HepG2 (cell line): ENCODE measurements around the gene PRSS21. TPM values are rescaled to one million over a fixed set of nuclear protein-coding genes. Genes with fewer than 3 reads are reported as not detected.

Source experiments
- ADNP ChIP-seq: sonication (generic); formaldehyde crosslinking; IDR thresholded peaks from 2 replicates; pipeline ENCODE4 v1.4.0; 2020; ENCODE audit warnings: missing genetic modification reagents
- ARNTL ChIP-seq: sonication (generic); formaldehyde crosslinking; IDR thresholded peaks from 2 replicates; pipeline ENCODE4 v1.4.0; 2020; ENCODE audit warnings: mild to moderate bottlenecking, missing genetic modification reagents
- ASH2L ChIP-seq: fragments of 300-600, 200-600 bp; sonication (generic); IDR thresholded peaks from 2 replicates; pipeline ENCODE4 v1.7.0; 2017; ENCODE audit warnings: low read depth, mild to moderate bottlenecking, moderate library complexity, mixed read lengths, low read length; ENCODE audit not compliant: insufficient read length
- ATF1 ChIP-seq: IDR thresholded peaks from 2 replicates; pipeline ENCODE4 v1.6.1; 2016; ENCODE audit warnings: mild to moderate bottlenecking, control low read depth
- CC2D1A ChIP-seq: sonication (generic); formaldehyde crosslinking; IDR thresholded peaks from 2 replicates; pipeline ENCODE4 v1.8.1; 2023; ENCODE audit warnings: mild to moderate bottlenecking, missing genetic modification reagents
- FOXO1 ChIP-seq: sonication (generic); formaldehyde crosslinking; IDR thresholded peaks from 2 replicates; pipeline ENCODE4 v1.4.0; 2020; ENCODE audit warnings: missing genetic modification reagents
- GZF1 ChIP-seq: sonication (generic); formaldehyde crosslinking; IDR thresholded peaks from 2 replicates; pipeline ENCODE4 v1.5.1; 2020; ENCODE audit warnings: mild to moderate bottlenecking, missing genetic modification reagents
- HNRNPH1 ChIP-seq: fragments of 200-400 bp; formaldehyde crosslinking; optimal IDR thresholded peaks from 2 replicates; pipeline ENCODE3; 2017; ENCODE audit warnings: mild to moderate bottlenecking, low read depth, low read length
- HOXA5 ChIP-seq: sonication (generic); formaldehyde crosslinking; IDR thresholded peaks from 2 replicates; pipeline ENCODE4 v1.4.0; 2020; ENCODE audit warnings: missing genetic modification reagents
- KLF16 ChIP-seq, 2 experiments: sonication (generic) in 1 of 2; formaldehyde crosslinking in 1 of 2; IDR thresholded peaks; 2 replicates each; pipeline versions ENCODE4 v1.6.1 to v1.8.0; 2016 to 2023; ENCODE audit warnings: missing genetic modification reagents in 2 of 2, missing compliant biosample characterization in 1 of 2
- NAIF1 ChIP-seq: sonication (generic); formaldehyde crosslinking; IDR thresholded peaks from 2 replicates; pipeline ENCODE4 v1.5.0; 2020; ENCODE audit warnings: mild to moderate bottlenecking, missing genetic modification reagents, borderline replicate concordance
- NFE2L2 ChIP-seq: fragments of 150-350 bp; IDR thresholded peaks from 2 replicates; pipeline ENCODE4 v1.6.1; 2014; ENCODE audit warnings: low read length
- NFKB2 ChIP-seq: sonication (generic); formaldehyde crosslinking; IDR thresholded peaks from 2 replicates; pipeline ENCODE4 v1.4.0; 2020; ENCODE audit warnings: missing genetic modification reagents, borderline replicate concordance
- POGZ ChIP-seq: sonication (generic); formaldehyde crosslinking; IDR thresholded peaks from 2 replicates; pipeline ENCODE4 v1.4.0; 2020; ENCODE audit warnings: mild to moderate bottlenecking, missing genetic modification reagents
- RBM39 ChIP-seq: fragments of 200-400 bp; formaldehyde crosslinking; IDR thresholded peaks from one replicate; pipeline ENCODE4 v1.6.1; 2018; ENCODE audit warnings: antibody characterized with exemption, mild to moderate bottlenecking, low read depth, low read length; ENCODE audit not compliant: poor library complexity, severe bottlenecking
- RFXANK ChIP-seq: IDR thresholded peaks from 2 replicates; pipeline ENCODE4 v1.6.1; 2016
- RFXAP ChIP-seq: sonication (generic); formaldehyde crosslinking; IDR thresholded peaks from 2 replicates; pipeline ENCODE4 v1.4.0; 2020; ENCODE audit warnings: missing genetic modification reagents, borderline replicate concordance
- SP1 ChIP-seq, 2 experiments: fragments of 450-650 bp in 1 of 2; sonication (generic) in 1 of 2; formaldehyde crosslinking in 1 of 2; IDR thresholded peaks; 2 replicates each; pipeline versions ENCODE4 v1.4.0 to v1.6.1; 2016 to 2020; ENCODE audit warnings: missing genetic modification reagents in 1 of 2
- SPEN ChIP-seq: sonication (generic); formaldehyde crosslinking; IDR thresholded peaks from 2 replicates; pipeline ENCODE4 v1.5.1; 2020; ENCODE audit warnings: low read depth, mild to moderate bottlenecking, missing genetic modification reagents
- ZFP82 ChIP-seq: sonication (generic); formaldehyde crosslinking; IDR thresholded peaks from 2 replicates; pipeline ENCODE4 v1.5.1; 2020; ENCODE audit warnings: mild to moderate bottlenecking, missing genetic modification reagents, borderline replicate concordance
- ZNF10 ChIP-seq: sonication (generic); formaldehyde crosslinking; IDR thresholded peaks from 2 replicates; pipeline ENCODE4 v1.4.0; 2020; ENCODE audit warnings: mild to moderate bottlenecking, low read depth, missing genetic modification reagents, borderline replicate concordance
- ZNF30 ChIP-seq: sonication (generic); formaldehyde crosslinking; IDR thresholded peaks from 2 replicates; pipeline ENCODE4 v1.5.0; 2020; ENCODE audit warnings: mild to moderate bottlenecking, missing genetic modification reagents
- ZNF552 ChIP-seq: sonication (generic); formaldehyde crosslinking; IDR thresholded peaks from 2 replicates; pipeline ENCODE4 v1.9.0; 2022; ENCODE audit warnings: missing genetic modification reagents, mild to moderate bottlenecking, borderline replicate concordance
- ZNF672 ChIP-seq: sonication (generic); formaldehyde crosslinking; IDR thresholded peaks from 2 replicates; pipeline ENCODE4 v1.8.1; 2022; ENCODE audit warnings: missing genetic modification reagents
- ZNF710 ChIP-seq: sonication (generic); formaldehyde crosslinking; IDR thresholded peaks from 2 replicates; pipeline ENCODE4 v1.5.0; 2020; ENCODE audit warnings: mild to moderate bottlenecking, missing genetic modification reagents, borderline replicate concordance
- ZNF772 ChIP-seq: sonication (generic); formaldehyde crosslinking; IDR thresholded peaks from 2 replicates; pipeline ENCODE4 v1.5.0; 2020; ENCODE audit warnings: mild to moderate bottlenecking, missing genetic modification reagents
- polyA plus RNA-seq, 8 experiments: library from polyadenylated mRNA; depleted of rRNA in 3 of 8; stranded (reverse) in 7 of 8; unstranded in 1 of 8; fragments of >200 nt; fragmentation: Illumina TruSeq in 4 of 8; extraction: Trizol in 4 of 8; gene quantifications; 2 replicates each; pipeline versions ENCODE4 v1.2.1 to v1.2.3, GENCODE V29; 2011 to 2016; ENCODE audit warnings: low read depth in 4 of 8, missing spikeins in 1 of 8, mixed read lengths in 1 of 8; ENCODE audit not compliant: insufficient read depth in 1 of 8
- total RNA-seq, 5 experiments: library from RNA; depleted of rRNA; stranded (reverse); fragments of >200 nt; fragmentation: Illumina TruSeq; extraction: Trizol; gene quantifications; 2 replicates each; pipeline ENCODE4 v1.2.3, GENCODE V29; 2016; ENCODE audit warnings: low read depth in 1 of 5
- TF ChIP-seq, protein P1 (sequence below): sonication (generic); formaldehyde crosslinking; IDR thresholded peaks from 2 replicates; pipeline ENCODE4 v1.5.0; 2020; ENCODE audit warnings: mild to moderate bottlenecking, missing genetic modification reagents

The PRSS21 gene
- total and polyA plus RNA-seq, 2 of the 13 experiments (the other 11 are each of a cell fraction or from before 2014, with no cell fraction given): not detected

GRCh38 chr16:2777231-2777902, 39.7 kb upstream of the PRSS21 start, which contains the start of gene ELOB (continued):
- no peak for TF ChIP-seq NAIF1
- 0 out of 2 replicates have a peak, but pooled peaks have one; percentile 20 for TF ChIP-seq FOXO1
- peak; percentile 64; the same call in 1 of the 2 replicates for TF ChIP-seq NFKB2
- TF ChIP-seq ZNF710 (CRISPR knock-in tag): no peak; the same call in 1 of the 2 replicates
- no peak for TF ChIP-seq ATF1 (CRISPR knock-in tag)
- TF ChIP-seq NFE2L2: no peak
- no peak for TF ChIP-seq ADNP
- peak; percentile 63; the same call in 1 of the 2 replicates for TF ChIP-seq SPEN (CRISPR knock-in tag)
- no peak for TF ChIP-seq RFXAP (CRISPR knock-in tag)
- no peak for TF ChIP-seq GZF1 (CRISPR knock-in tag)
- TF ChIP-seq KLF16 (CRISPR knock-in tag; IDR thresholded peaks at IDR 0.05): peak in 1 of 2 experiments; percentile 50; a peak in 1 of 4 replicates
- TF ChIP-seq ZFP82 (CRISPR knock-in tag): 0 out of 2 replicates have a peak, but pooled peaks have one; percentile 26
- TF ChIP-seq POGZ: peak; percentile 29; the same call in 1 of the 2 replicates
- TF ChIP-seq ZNF552 (CRISPR knock-in tag): no peak
- TF ChIP-seq CC2D1A (CRISPR knock-in tag): no peak
- TF ChIP-seq ZNF672: no peak
- peak; percentile 73 for TF ChIP-seq ASH2L
- peak; percentile 4; the same call in 1 of the 2 replicates for TF ChIP-seq ZNF30 (CRISPR knock-in tag)
- peak; percentile 60 for TF ChIP-seq ARNTL (CRISPR knock-in tag)
- TF ChIP-seq SP1 (IDR thresholded peaks at IDR 0.05): no peak
- TF ChIP-seq SP1 (CRISPR knock-in tag; IDR thresholded peaks at IDR 0.05): peak; percentile 61
- TF ChIP-seq RBM39: peak; percentile 78
- TF ChIP-seq, protein P1, sequence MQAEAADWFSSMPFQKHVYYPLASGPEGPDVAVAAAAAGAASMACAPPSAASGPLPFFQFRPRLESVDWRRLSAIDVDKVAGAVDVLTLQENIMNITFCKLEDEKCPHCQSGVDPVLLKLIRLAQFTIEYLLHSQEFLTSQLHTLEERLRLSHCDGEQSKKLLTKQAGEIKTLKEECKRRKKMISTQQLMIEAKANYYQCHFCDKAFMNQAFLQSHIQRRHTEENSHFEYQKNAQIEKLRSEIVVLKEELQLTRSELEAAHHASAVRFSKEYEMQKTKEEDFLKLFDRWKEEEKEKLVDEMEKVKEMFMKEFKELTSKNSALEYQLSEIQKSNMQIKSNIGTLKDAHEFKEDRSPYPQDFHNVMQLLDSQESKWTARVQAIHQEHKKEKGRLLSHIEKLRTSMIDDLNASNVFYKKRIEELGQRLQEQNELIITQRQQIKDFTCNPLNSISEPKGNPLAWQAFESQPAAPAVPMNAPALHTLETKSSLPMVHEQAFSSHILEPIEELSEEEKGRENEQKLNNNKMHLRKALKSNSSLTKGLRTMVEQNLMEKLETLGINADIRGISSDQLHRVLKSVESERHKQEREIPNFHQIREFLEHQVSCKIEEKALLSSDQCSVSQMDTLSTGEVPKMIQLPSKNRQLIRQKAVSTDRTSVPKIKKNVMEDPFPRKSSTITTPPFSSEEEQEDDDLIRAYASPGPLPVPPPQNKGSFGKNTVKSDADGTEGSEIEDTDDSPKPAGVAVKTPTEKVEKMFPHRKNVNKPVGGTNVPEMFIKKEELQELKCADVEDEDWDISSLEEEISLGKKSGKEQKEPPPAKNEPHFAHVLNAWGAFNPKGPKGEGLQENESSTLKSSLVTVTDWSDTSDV (CRISPR knock-in tag): no peak
- peak; percentile 66; the same call in 1 of the 2 replicates for TF ChIP-seq ZNF772 (CRISPR knock-in tag)
- TF ChIP-seq HOXA5 (CRISPR knock-in tag): peak; percentile 50; the same call in 1 of the 2 replicates
- TF ChIP-seq ZNF10 (CRISPR knock-in tag): no peak
- TF ChIP-seq HNRNPH1: no peak
- no peak for TF ChIP-seq RFXANK (CRISPR knock-in tag)
